DMS53 treated with DMSO at 0.1 percent for 48 hours (cell line): ENCODE results near the gene GABARAPL1.
"Not testable (repeated sequence)": the region's sequence is repeated elsewhere in the genome, so short reads cannot be mapped to it uniquely, and the experiment has no call there.

Source experiments
- DNase-seq: peaks from one replicate; lab custom pipeline; 2025; ENCODE audit not compliant: unreplicated experiment; lab: John Stamatoyannopoulos, UW

GABARAPL1 gene

DNA sequence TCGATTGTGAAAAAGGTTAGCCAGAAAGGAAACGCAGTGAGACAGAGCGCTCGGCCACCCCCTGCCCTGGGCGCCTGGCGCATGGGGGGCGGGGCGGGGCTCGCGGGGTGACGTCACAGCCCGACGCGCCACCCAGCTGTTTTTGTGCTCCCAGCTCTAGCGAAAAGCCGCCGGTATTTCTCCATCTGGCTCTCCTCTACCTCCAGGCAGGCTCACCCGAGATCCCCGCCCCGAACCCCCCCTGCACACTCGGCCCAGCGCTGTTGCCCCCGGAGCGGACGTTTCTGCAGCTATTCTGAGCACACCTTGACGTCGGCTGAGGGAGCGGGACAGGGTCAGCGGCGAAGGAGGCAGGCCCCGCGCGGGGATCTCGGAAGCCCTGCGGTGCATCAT, at the start of gene GABARAPL1:
TSS of gene GABARAPL1 (plus strand) at position 139 of the 393 bp plus-strand sequence. CDS start at position 392, 253 bp downstream.
- DNase-seq: peak; percentile 97

DNA sequence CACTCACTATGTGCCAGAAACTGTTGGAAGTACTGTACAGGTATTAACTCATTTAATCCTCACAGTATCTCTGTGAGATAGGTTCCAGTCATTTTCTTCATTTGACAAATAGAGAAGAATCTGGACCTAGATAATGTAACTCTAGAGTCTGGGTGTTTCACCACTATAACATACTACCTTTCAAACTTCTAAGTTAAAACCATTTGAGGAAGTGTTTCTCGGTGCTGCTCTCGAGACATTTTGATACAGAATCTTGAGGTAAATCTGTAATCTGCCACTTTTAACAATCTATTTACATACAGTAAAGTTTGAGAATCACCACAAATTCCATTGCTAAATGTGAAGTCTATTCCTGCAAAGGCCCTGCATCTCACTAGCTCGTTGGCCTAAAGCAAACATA, 49.6 kb upstream of the GABARAPL1 start:
- no peak for DNase-seq

DNA sequence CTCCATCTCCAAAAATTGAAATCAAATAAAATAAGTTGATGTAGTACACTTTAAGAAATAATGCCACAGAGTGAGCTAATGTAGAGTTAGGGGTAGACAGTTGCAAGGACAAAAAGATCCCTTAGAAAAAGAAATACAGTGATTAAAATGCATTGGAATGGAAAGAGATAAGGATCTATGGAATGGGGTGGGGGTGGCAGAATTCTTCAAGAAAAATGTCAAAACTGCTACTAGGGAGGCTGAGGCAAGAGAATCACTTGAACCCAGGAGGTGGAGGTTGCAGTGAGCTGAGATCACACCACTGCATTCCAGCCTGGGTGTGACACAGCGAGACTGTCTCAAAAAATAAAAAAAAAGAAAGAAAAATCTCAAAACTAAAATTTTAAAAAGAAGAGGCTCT, 47.3 kb upstream of the GABARAPL1 start:
- no peak for DNase-seq

DNA sequence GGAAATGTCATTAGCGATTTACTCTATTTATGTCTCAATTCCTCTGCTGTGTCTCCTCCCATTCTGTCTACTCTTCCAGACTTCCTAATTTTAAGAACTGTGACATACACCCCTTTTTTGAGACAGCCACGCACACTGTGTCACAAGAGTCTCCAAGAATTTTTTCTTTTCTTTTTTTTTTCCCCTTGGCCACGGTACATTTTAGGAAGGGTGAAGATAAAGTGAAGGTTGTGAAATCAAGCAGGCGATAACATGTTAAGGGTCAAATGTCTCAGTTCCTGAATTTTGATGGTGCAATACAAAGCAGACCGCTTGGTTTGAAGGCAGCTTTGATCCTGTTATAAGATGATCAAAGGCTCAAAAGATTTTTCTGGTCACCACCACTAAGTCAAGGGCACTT, 45.1 kb upstream of the GABARAPL1 start:
- no peak for DNase-seq

DNA sequence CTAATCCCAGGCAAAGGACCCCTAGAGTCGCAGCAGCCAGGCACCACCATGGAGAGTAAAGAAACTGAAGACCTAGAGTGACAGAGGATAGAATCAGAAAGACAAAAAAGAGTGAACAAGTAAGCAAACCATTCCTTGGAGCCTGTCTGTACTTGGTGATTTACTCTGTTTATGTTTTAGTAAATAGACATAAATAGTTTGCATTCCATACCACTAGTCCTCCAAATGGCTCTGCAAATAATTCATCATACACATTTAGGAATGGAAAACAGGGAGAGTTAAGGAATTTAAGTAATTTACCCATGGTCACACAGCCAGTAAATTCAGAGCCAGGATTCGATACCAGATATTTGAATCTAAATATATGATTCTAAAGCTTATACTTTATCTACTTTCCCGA, 43.6 kb upstream of the GABARAPL1 start:
- no peak for DNase-seq

DNA sequence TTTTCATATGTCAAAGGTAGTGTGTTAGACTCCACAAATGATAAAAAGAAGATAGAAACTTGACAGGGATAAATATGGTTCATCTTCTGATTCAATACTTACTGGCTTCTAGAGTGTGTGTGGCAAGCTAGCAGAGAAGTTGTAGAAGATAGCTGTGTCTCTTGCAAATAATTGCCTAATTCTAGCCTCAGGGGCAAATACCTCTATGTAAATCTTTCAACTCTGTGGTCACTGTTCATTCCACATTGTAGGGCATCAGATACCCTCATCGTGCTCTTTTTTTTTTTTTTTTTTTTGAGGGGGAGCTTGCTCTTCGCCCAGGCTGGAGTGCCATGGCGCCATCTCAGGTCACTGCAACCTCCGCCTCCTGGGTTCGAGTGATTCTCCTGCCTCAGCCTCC, 42.5 kb upstream of the GABARAPL1 start:
- no peak for DNase-seq

DNA sequence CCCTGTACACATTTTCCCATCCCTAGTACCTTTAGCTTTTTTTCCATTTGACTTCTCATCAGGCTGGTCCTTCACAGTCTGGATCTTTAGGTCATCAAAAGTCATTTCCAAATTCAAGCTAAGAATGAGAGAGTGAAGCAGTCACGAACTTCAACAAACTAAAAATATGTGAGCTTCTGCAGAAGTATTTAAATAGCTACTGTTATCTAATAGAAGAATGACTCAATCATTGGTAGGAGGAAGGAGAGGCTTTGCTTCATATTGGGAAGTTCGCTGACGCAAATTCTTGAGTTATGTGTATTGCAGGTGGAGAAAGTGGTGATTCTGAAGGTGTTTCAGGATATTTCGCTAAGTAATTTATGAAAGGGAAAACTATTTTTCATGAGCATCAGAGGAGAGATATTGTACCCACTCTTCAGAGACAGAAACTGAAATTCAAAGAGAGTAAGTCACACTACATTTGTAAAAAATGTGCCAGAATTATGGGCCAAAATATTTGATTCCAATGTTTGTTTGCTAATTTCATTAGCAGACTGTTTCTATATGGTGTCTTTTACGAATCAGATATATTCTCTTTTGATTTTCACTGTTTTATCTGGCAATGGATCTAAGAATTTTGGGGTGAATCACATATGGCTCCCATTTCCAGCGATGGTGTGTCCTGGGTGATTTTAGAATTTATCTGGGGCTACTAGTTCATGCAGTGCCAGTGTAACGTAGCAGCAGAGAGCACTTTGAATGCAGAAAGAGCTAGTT, 40.5 kb upstream of the GABARAPL1 start, which contains the start of gene OLR1:
TSS of gene OLR1 (minus strand) at position 160 of the 756 bp plus-strand sequence. CDS start at position 105, 55 bp downstream.
- no peak for DNase-seq

DNA sequence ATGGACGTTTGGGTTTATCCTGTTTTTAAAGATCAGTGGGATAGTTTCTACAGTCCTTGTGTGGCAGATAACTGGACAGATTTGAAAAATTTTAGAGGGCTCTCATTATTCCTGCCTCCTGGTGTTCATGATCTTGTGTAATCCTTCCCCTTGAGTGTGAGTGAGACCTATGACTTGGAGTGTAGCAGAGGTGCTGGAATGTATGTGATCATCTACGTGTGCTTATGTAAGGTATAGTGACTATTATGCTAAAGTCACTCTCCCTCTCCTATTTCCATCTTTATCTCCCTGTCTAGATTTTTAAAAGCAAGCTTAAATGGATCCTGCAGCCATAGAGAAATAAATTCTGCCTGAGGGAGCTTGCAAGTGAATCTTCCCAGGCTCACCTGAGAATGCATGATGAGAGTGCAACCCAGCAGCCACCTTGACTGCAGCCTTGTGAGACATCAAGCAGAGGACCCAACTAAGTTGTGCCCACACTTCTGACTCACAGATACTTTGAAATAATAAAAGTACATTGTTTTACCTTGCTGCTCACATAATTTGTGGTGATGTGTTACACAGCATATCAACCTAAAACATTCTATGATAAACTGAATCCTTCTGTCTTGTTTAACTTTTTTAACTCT, 37.6 kb upstream of the GABARAPL1 start:
- DNase-seq: no peak

DNA sequence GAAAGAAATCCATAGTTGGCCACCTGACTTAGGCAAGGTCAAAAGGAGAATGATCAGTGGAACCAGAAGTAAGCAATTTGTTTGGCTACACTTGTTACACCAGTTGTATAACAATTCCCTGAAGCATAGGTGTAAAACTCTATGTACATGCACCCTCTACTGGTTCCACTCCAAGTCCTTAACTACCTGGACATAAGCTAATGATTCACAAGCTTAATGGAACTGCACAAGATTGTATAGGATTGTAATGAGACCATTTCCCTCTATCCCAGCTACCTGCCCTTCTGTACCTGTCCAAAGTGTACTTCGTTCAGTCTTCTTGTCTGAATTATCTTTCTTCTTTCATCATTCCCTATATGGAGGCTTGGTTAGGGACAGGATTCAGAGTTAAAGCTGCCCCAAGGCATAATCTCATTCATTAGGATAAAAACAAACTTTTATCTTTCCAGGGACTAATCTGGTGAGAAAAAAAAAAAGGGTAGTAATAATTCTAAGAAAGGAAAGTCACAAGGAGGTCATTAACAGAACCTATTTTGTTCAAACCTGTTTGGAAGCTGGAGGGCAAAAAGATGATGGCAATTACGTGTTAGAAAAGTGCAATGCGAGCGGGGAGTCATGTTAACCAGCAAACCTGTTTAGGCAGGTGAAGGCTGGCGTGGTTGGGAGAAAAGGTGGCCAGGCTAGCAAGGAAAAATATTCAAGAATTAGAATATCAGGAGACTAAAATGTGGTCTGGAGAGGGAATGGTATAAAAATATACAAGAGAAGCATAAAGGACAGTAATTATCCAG, 36.6 kb upstream of the GABARAPL1 start:
- peak; percentile 36 for DNase-seq

DNA sequence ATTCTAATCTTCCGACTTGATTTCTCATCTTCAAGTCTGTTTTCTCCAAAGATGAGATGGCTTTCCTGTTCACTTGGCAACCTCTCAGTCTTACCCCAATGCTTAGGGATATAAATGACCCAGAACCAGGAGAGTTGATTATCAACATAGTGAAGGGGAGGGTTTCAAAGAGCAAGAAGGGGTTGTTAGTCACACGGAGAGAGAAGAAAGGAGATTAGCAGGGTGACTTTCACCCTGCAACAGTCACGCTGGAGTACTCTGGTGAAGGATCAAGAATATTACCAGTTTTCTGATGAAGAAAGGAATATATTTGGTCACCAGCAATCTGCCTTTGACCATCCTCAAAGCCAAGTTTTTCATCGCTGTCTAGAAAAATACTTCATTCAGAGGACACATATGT, 33.9 kb upstream of the GABARAPL1 start, which contains the start of gene TMEM52B:
TSS of gene TMEM52B (plus strand) at position 212 of the 400 bp plus-strand sequence. CDS start 543 bp downstream, outside the sequence.
- no peak for DNase-seq

DNA sequence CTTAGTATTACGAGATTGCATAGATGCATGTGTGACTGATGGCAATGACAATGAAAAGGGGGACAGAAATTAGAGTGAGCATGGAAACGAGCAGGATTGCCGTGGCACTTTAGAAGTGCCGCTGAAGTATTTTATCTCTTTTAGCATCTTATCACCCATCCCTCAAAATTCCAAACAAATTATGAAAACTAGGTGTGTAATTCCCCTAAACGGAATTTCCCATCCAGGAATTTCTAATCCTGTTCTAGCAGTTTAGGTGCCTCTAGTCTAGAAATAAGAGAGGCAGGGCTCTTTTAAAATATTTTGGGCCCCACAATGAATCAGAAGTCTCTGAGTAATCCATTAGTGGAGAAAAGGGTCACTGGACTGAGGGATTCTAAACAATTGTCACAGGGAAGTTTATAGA, 32.9 kb upstream of the GABARAPL1 start:
- DNase-seq: no peak

DNA sequence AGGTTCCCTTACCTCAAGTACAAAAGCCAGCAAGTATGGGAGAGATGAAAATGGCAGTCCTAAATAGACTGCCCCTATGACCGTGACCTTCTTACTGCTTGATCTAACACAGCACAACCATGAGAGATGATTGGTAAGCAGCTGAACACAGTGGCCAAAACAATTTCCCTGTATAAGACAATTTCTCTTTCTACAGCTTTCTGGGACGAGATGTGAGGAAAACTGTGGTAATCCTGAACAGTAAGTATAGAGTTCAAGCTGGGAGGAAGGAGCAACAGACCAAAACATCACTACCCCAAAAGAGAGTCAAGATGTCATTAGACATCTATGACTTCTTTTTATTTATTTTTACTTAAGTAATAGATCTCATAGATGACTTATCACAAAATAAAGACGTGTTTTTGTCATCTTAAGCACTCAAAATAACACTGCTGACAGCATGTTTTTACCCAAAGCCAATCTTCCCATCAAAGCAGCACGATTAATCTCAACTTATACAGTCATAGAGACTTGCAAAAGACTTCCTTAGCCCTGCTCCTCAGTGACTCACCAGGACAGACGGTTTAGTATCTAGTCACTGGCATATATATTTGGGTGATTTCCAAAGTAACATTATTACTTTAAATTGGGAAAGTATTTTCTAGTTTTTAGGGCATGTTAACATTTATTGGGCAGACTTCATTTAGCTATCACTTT, 30.2 kb upstream of the GABARAPL1 start:
- DNase-seq: no peak

DNA sequence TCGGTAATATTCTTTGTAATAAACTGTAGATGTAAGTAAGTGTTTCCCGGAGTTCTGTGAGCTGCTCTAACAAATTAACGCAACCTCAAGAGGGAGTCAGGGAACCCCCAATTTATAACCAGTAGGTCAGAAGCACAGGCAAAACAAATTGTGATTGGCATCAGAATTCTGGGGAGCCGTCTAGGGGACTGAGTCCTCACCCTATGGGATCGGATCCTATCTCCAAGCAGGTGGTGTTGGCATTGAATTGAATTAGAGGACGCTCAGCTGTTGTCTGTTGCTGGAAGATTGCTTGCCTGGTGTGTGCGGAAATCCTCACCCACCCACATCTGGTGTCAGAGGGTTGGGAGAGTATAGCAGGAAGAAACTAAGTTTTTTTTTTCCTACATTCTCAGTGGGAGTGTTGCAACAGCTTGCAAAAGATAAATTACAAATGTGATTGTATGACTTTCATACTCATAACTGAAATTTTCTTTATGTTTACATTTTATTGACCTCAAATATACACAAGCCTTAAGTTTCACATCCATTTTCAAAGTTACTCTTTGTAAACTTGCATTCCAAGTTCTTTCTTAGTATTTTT, 28.3 kb upstream of the GABARAPL1 start:
- no peak for DNase-seq

DNA sequence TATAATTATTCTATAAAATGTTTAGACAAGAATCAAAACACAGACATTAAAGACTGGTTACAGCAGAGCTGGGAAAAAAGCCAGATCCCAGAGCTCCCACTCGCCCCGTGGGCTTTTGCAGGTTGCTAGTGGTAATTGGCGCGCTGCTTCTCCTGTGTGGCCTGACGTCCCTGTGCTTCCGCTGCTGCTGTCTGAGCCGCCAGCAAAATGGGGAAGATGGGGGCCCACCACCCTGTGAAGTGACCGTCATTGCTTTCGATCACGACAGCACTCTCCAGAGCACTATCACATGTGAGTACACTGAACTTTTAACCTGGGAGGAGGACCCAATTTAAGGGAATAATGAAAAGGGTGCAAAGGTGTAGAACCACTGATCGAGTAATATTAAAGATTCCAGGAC, 26.4 kb upstream of the GABARAPL1 start:
- DNase-seq: no peak

DNA sequence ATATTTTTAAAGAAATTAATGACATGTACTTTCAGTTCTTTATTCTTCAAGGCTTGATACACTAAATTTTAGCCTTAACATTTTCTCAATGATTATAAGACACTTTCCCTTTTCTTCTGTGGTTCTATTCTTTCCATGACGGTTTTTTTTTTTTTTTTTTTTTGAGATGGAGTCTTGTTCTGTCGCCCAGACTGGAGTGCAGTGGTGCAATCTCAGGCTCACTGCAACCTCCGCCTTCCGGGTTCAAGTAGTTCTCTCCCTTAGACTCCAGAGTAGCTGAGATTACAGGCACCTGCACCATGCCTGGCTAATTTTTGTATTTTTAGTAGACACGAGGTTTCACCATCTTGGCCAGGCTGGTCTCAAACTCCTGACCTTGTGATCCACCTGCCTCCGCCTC, 25.7 kb upstream of the GABARAPL1 start:
- DNase-seq: not testable (repeated sequence)

DNA sequence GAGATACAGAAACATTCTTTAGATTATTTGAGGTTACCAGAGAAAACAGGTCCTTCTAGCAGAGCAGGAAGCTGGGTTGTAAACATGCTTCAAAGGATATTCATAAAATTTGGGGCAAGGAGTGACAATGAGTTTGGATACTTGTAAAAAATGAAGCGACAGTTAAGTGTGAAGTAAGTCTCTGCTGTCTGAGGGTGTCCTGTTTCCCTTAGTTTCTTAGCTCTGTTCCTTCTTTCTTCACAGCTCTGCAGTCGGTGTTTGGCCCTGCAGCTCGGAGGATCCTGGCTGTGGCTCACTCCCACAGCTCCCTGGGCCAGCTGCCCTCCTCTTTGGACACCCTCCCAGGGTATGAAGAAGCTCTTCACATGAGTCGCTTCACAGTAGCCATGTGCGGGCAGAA, 23.0 kb upstream of the GABARAPL1 start:
- DNase-seq: no peak

DNA sequence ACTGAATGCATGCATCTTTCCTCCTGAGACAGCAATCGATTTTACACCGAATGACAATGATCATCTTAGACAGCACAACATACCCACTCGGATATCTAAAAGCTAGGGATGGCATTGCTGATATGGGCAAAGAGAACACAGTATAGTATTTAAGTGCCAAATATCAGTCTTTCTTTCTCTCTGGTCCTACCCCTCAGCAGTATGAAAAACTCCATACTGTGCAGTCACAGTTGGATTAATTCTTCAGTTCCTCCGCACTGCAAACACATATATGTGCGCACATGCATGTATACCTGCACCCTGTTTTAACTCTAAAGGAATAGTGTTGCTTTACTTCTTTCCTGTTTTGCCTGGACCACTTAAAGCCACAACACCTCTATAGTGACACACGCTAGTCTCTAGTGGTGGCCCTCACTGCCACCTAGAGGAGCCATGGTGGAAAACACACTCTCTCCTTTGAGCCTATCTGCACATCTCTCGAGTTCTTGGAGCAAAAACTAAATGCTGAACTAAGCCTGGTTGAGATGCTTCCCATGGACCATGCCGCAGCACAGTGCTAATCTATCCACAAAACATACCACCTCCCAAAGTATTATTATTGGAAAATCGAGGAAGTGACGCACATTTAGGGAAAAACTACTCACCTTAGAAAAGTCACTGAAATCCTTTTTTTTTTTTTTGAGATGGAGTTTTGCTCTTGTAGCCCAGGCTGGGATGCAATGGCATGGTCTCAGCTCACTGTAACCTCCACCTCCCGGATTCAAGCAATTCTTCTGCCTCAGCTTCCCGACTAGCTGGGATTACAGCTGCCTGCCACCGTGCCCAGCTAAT, 21.9 kb upstream of the GABARAPL1 start:
- DNase-seq: peak; percentile 92

DNA sequence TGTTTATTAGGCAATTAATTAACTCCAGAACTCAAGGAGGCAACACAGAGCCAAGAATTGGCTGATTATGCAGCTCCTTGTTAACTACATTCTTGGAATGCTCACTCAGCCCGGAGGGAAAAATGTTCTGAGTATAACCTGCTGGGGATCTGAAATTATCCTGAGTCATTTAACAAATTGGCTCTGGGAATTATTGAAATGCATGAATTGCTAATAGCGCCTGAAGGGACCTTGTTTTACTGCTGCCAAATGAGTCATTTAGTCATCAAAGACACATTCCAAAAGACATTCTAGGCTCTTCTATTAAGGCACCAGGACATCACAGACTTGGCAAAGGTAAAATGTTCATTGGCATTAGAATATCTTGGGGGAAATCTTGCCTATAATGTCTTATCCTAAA, 20.8 kb upstream of the GABARAPL1 start:
- DNase-seq: no peak

DNA sequence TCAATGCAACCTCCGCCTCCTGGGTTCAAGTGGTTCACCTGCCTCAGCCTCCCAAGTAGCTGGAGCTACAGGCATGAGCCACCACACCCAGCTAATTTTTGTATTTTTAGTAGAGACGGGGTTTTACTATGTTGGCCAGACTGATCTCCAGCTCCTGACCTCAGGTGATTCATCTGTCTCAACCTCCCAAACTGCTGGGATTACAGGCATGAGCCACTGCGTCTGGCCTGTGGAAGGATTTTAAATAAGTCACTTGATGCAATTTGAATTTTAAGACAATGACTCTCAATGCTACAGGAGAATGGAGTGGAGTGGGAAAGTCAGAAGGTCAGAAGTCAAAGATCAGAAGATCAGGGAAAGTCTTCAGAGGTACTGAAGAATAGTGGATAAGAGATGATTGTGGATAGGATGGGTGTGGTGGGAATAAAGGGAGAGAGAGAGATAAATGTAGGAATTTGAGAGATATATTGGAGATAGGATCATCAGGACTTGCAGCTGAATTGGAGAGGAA, 18.5 kb upstream of the GABARAPL1 start:
- no peak for DNase-seq

DNA sequence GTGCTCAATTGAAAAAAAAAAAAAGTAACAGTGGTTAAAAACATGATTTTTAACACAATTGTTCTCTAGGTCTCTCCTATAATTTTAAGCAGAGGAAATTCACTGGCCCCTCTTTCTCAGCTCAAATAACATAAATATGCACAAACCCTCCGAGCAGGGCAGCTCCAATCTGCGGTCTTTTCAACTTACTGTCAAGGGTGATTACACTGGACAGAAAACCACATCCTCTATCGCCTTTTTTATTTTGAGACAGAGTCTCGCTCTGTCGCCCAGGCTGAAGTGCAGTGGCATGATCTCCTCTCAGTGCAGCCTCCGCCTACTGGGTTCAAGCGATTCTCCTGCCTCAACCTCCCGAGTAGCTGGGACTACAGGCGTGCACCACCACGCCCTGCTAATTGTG, 16.5 kb upstream of the GABARAPL1 start:
- no peak for DNase-seq
